AG10803 (cell line): ENCODE data around the gene HTN3.

Experiments
- DNase-seq: peaks from one replicate; pipeline ENCODE4 v3.0.0; 2010; ENCODE audit warnings: low read depth
- H3K4me3 ChIP-seq: 2 replicates; pipeline ENCODE4 v1.5.1; 2011; ENCODE audit warnings: mild to moderate bottlenecking, low read length, control low read depth
- TF ChIP-seq, protein P1 (sequence below): conservative IDR thresholded peaks from 2 replicates; pipeline ENCODE4 v1.5.1; 2011; ENCODE audit warnings: mild to moderate bottlenecking, low read length, control low read depth, inconsistent platforms

The HTN3 gene

DNA sequence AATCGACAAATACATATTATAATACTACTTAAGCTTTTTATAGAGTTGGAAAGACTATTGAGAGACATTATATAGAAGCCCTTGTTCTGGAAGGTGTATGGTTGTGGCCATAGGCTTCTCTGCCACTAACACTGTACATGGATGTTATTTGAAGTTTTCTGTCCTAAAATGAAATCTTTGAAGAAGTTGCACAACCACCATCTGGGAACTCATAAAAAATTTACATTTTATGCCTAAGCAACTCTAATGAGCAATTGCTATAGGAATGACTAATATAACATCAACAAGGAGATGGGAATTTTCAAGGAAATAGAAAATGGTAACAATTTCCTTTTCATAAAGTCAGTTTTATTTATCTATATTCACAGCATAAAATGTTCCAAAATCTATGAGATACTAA lies 29.4 kb downstream of the HTN3 start:
- no peak overlapping the region for H3K4me3 ChIP-seq
- DNase-seq, result no peak
- TF ChIP-seq, protein P1, sequence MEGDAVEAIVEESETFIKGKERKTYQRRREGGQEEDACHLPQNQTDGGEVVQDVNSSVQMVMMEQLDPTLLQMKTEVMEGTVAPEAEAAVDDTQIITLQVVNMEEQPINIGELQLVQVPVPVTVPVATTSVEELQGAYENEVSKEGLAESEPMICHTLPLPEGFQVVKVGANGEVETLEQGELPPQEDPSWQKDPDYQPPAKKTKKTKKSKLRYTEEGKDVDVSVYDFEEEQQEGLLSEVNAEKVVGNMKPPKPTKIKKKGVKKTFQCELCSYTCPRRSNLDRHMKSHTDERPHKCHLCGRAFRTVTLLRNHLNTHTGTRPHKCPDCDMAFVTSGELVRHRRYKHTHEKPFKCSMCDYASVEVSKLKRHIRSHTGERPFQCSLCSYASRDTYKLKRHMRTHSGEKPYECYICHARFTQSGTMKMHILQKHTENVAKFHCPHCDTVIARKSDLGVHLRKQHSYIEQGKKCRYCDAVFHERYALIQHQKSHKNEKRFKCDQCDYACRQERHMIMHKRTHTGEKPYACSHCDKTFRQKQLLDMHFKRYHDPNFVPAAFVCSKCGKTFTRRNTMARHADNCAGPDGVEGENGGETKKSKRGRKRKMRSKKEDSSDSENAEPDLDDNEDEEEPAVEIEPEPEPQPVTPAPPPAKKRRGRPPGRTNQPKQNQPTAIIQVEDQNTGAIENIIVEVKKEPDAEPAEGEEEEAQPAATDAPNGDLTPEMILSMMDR, result no peak

DNA sequence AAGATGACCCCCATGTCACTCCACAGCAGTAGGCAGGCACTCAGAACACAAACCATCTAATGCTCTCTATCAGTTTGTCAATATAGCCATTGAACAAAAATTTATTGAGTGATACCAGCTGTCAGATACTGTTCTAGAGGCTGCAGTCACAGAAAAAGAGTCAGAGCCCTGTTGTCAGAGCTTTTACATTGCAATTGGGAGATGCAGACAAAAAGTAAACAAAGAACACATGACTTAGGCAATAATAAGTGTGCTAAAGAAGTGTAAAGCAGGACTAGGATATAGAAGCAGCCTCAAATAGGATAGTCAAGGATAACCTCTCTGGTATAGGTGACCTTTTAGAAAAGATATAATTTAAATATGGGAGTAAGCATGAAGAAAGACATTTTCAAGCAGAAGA lies 30.9 kb downstream of the HTN3 start:
- no peak for DNase-seq
- TF ChIP-seq, protein P1, result no peak
- H3K4me3 ChIP-seq, result no peak overlapping the region

DNA sequence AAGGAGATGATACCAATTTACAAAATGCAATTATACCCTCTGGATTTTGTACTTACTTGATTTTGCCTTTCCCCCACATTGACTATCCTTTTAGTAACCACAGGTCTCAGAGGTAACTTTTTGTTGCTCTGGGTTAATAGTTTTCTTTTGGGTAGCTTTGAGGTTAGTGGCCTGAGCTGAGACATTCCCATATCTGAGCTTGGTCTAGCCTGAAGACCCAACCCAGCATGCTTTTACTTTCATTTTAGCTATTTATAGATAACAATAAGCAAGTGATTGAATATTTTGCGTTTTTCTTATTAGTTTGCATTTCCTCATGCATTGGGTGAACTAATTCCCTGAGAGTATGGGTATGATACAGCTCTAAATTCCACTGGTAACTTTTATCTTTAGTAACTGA lies 33.7 kb downstream of the HTN3 start:
- DNase-seq, result no peak
- no peak overlapping the region for H3K4me3 ChIP-seq
- TF ChIP-seq, protein P1, result no peak

DNA sequence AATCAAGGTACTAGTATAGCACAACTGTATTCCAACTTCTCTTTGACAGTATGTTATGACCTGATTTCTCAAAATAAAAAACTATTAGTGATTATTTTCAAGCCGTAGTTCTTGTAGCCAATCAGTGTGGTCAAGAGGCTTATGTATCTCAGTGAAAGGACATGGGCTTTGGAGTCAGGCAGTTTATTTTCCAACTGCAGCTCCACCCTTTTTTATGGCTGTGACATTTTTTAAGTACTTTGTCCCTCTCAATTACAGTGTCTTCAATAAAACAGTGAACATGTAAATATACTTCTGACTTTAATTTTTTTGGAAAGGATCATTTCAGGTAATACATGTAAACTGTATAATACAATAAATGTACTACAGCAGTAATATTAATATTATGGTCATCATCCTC lies 51.9 kb downstream of the HTN3 start:
- TF ChIP-seq, protein P1, result no peak
- no peak for DNase-seq
- no peak overlapping the region for H3K4me3 ChIP-seq
